ENCODE data around the gene SAMM50.

- TF ChIP-seq CTCF (IDR thresholded peaks at IDR 0.05; ENCODE audit: poor library complexity) (no peak), EZH2 (IDR thresholded peaks at IDR 0.05; ENCODE audit: borderline replicate concordance) (no peak), EZH2phosphoT487 (IDR thresholded peaks at IDR 0.05; ENCODE audit: low read depth, severe bottlenecking, unreplicated experiment) (no peak)
Measured at GRCh38 chr22:43944670-43945430, 10.4 kb upstream of the SAMM50 start.

Measured in hepatocyte (in vitro differentiated cells).